ENCODE data around the gene RBKS.

RBKS gene

DNA sequence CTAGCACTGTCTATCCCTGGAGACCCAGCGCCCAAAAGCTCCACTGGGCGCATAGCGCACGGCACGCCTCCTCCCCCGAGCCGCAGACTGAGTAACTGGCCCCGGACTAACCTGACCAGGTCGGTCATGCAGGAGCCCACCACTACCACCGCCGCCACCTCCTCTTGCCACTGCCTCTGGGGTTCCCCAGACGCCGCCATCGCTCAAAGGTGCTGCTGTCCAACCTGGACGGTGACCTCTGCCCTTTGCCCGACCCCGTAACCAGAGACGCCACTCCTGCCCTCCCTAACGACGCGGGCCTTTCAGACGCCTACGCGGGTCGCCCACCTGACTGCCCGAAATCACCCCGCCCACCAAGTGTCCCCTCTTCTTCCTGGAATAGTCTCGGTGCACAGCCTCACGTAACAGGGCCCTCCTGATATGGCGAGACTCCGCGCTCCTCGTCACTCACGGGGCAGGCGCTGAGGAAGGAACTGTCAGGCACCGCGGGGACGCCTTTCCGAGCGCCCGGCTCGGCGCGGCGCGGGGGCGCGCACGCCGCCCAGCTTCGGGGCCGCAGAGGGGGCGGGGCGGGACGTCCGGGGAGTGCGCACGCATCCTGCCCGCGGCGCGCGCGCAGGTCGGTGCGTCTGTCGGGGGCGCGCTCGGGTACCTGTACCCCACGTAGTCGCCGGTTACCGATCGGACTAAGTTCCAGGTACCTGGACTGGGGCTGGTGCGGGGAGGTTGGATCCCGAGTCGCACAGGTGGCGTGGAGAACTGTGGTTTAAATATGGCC, at the start of gene RBKS, which contains the start of gene BABAM2:
RBKS (minus strand) TSS at position 242 of the 778 bp plus-strand sequence; CDS start at position 200, 42 bp downstream.
BABAM2 (plus strand) TSS at position 584 of the 778 bp plus-strand sequence. CDS start 3,828 bp downstream, outside the sequence.
- Mint-ChIP-seq H3K4me1 (ENCODE audit: low read depth) (peaks cover 46% of the 10 kb centered on the region), H3K36me3 (ENCODE audit: low read depth) (peaks cover 19% of the 10 kb centered on the region), H3K9me3 (no peaks in the 10 kb centered on the region)

DNA sequence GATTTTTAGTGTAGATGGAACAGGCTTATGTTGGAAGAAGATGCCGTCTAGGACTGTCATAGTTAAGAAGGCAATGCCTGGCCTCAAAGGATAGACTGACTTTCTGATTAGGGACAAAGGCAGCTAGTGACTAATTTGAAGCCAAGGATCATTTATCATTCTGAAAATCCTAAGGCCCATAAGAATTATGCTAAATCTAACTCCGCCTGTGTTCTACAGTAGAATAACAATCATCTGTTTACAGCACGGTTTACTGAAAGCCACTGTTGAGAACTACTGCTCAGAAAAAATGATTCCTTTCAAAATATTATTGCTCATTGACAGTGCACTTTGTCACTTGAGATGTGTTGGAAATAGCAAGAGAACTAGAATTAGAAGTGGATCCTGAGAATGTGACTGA, 44.8 kb upstream of the RBKS start:
- Mint-ChIP-seq H3K36me3 (ENCODE audit: low read depth) (peaks cover 29% of the 10 kb centered on the region), H3K4me3 (no peak overlapping the region), H3K9me3 (no peaks in the 10 kb centered on the region), H3K27ac (no peak overlapping the region), H3K4me1 (ENCODE audit: low read depth) (peaks cover 22% of the 10 kb centered on the region), H3K27me3 (ENCODE audit: low read depth) (no peaks in the 10 kb centered on the region)
- no peak for DNase-seq (ENCODE audit: low spot score)

More for the DNA sequence above, at the start of gene RBKS, which contains the start of gene BABAM2:
- DNase-seq (ENCODE audit: low spot score) = peak; percentile 90
- Mint-ChIP-seq H3K27ac (peak within 1 kb of the TSS; percentile 100), H3K4me3 (peak within 1 kb of the TSS; percentile 99), H3K27me3 (ENCODE audit: low read depth) (peaks cover 4% of the 10 kb centered on the region)

DNA sequence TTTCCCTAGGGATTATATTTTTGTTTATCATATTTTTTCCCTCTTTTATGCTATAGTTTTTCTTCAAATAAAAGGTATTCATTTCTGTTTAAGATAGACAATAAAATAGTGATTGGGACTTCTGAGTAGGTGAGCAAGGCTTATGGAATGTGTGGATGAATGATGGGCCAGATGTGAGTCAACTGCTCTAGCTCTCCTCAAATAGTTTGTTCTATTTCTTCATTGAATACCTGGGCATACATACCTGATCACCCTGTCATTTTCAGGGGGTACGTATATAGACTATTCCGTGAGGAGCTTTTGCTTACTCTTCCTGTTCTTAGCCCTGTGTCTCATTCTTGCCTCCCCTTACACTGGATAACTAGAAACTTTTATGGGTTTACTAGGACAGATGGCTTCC, 42.2 kb upstream of the RBKS start:
- DNase-seq (ENCODE audit: low spot score) = no peak
- Mint-ChIP-seq H3K36me3 (ENCODE audit: low read depth) (peaks cover 28% of the 10 kb centered on the region), H3K27ac (no peak overlapping the region)

DNA sequence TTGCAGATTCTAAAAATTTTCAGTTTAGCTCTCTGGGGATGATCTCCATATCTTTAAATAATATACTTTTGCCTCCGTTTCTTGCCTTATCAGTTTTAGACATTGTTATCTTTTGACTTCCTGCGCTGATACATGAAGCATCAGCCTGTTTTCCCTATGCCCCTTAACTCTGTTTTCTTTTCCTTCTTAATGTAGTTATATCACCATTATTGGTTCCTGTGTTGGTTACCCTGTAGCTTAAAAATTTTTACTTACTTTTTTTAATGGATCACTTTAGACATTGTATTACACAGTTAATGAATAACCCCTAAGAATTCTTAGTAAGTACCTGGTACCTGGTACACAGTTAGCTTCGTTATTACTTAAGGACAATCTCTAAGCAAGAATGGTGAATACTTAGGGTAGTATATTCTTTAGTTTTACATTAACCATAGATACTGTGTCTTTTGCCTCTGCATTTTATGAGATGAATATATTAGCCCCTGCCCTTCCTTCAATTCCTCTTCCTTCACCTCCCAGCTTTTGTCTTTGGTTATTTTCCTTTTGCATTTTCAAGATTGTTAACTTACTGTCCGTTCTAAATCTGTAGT, 41.3 kb upstream of the RBKS start:
- H3K27ac Mint-ChIP-seq = no peak overlapping the region
- H3K27me3 Mint-ChIP-seq (ENCODE audit: low read depth) = no peaks in the 10 kb centered on the region
- peaks cover 11% of the 10 kb centered on the region for H3K4me1 Mint-ChIP-seq (ENCODE audit: low read depth)
- no peak for DNase-seq (ENCODE audit: low spot score)
- no peaks in the 10 kb centered on the region for H3K9me3 Mint-ChIP-seq
- H3K36me3 Mint-ChIP-seq (ENCODE audit: low read depth) = peaks cover 28% of the 10 kb centered on the region
- H3K4me3 Mint-ChIP-seq = no peak overlapping the region

More for the DNA sequence above, 42.2 kb upstream of the RBKS start:
- Mint-ChIP-seq H3K9me3 (no peaks in the 10 kb centered on the region), H3K4me1 (ENCODE audit: low read depth) (peaks cover 15% of the 10 kb centered on the region), H3K27me3 (ENCODE audit: low read depth) (no peaks in the 10 kb centered on the region), H3K4me3 (no peak overlapping the region)

DNA sequence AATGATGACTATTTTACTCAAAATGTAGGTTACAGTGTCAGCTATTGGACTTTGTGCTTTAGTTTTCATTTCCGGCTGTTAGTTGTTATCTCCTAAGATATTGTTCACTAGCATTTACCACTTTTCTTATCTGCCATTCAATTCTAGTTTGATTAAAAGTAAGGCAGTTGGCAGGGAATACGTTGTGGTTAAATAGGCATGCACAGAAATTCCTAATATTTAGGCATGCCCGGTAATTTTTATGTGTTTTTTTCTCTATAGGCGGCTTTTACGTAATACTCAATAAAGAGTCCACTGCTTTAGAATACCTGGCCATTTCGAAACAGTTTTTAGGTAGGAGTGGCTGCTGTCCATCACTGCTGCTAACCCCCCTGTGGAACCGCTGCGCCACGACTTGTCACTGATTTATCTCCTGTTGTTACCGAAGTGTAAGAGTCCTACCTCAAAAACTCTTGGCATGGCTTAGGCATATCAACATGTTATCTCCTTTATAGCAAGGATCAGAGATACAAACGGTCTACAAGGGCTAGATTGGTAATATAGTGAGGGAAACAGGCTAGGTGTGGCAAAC, 39.8 kb upstream of the RBKS start:
- no peaks in the 10 kb centered on the region for H3K9me3 Mint-ChIP-seq
- peaks cover 26% of the 10 kb centered on the region for H3K4me1 Mint-ChIP-seq (ENCODE audit: low read depth)
- H3K27me3 Mint-ChIP-seq (ENCODE audit: low read depth) = no peaks in the 10 kb centered on the region
- H3K27ac Mint-ChIP-seq = no peak overlapping the region
- no peak for DNase-seq (ENCODE audit: low spot score)
- H3K4me3 Mint-ChIP-seq = no peak overlapping the region
- peaks cover 37% of the 10 kb centered on the region for H3K36me3 Mint-ChIP-seq (ENCODE audit: low read depth)

DNA sequence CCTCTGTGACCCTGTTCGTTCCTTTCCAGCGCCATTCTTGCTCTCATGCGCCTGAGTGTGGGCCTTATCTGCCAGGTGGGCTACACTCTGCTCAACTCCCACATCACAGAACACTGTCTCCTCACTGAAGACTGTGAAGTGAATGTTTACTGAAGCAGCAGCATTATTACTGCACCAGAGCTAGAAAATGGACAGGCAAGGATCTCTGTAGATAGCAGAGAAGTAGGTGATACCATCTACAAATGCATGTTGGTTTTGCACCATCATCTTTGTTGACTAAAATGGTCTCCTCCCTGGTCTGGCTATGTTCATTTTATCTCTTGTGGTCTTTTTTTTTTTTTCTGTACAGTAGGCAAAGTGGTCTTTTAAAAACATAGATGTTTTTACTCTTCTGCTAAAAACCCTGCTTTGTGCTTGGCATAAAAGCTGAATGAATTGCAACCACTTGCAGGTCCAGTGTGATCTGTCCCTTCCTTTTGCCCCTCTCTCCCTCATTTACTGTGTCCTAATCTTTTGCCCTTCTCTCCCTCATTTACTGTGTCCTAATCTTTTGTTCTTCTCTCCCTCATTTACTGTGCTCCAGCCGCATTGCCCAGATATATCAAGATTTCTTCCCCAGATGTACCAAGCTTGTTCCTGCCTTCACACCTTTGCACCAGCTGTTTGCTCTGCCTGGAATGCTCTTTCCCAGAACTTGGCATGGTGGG, 35.7 kb upstream of the RBKS start:
- peak overlapping the region; percentile 49 for H3K27ac Mint-ChIP-seq
- no peak for DNase-seq (ENCODE audit: low spot score)
- no peaks in the 10 kb centered on the region for H3K27me3 Mint-ChIP-seq (ENCODE audit: low read depth)
- no peaks in the 10 kb centered on the region for H3K9me3 Mint-ChIP-seq
- peaks cover 17% of the 10 kb centered on the region for H3K4me1 Mint-ChIP-seq (ENCODE audit: low read depth)
- no peak overlapping the region for H3K4me3 Mint-ChIP-seq
- H3K36me3 Mint-ChIP-seq (ENCODE audit: low read depth) = peaks cover 25% of the 10 kb centered on the region

DNA sequence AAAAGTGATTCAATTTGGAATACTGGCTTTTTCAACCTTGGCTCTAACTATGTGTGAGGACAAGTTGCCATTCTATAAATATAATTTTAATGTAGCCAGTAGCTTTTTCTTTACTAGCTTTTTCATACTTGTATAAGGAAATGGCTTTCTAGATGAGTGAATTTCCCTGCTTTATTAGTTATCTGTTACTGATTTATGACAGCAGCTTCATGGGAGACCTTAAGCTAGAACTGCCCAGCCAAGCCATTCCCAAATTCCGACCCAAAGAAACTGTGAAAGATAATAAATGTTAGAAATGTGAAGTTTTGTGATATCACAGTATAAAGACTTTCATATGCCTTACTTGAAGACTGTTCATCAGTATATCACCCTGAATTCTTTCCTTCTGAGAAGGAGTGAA, 32.7 kb upstream of the RBKS start:
- H3K4me3 Mint-ChIP-seq = no peak overlapping the region
- no peaks in the 10 kb centered on the region for H3K27me3 Mint-ChIP-seq (ENCODE audit: low read depth)
- H3K36me3 Mint-ChIP-seq (ENCODE audit: low read depth) = peaks cover 20% of the 10 kb centered on the region
- no peaks in the 10 kb centered on the region for H3K9me3 Mint-ChIP-seq
- DNase-seq (ENCODE audit: low spot score) = no peak
- H3K4me1 Mint-ChIP-seq (ENCODE audit: low read depth) = peaks cover 22% of the 10 kb centered on the region
- H3K27ac Mint-ChIP-seq = no peak overlapping the region

DNA sequence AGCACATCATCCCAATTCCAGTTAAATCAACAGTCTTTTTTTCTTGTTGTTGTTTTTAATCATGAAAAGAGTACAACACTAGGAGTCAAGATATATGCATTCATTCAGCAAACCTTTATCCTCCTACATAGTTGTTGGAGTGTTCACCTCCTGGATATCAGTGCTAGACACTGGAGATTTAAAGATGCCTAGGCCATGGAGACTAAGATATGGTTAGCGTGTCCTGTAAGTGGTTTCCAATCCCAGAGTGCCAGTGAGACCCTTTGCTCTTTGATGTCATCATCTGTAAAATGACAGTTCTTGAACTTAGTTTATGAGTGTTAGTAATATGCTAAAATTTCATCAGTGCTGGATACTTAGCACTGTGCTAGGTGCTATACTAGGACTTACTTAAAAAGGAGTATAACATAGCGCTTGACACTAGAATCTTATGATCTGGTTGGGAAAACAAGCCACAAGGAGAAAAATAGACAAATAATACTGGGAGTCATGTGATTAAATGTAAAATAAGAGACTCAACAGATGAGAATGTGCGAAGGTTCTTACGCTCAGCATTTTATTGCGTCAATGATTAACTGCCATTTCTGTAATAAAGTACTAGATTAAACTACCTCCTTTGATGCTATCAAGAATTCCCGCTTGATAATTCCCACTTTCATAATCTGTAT, 31.8 kb upstream of the RBKS start:
- H3K36me3 Mint-ChIP-seq (ENCODE audit: low read depth) = peaks cover 18% of the 10 kb centered on the region
- no peak overlapping the region for H3K4me3 Mint-ChIP-seq
- no peak for DNase-seq (ENCODE audit: low spot score)
- H3K9me3 Mint-ChIP-seq = no peaks in the 10 kb centered on the region
- no peaks in the 10 kb centered on the region for H3K27me3 Mint-ChIP-seq (ENCODE audit: low read depth)
- H3K4me1 Mint-ChIP-seq (ENCODE audit: low read depth) = peaks cover 22% of the 10 kb centered on the region
- H3K27ac Mint-ChIP-seq = no peak overlapping the region

DNA sequence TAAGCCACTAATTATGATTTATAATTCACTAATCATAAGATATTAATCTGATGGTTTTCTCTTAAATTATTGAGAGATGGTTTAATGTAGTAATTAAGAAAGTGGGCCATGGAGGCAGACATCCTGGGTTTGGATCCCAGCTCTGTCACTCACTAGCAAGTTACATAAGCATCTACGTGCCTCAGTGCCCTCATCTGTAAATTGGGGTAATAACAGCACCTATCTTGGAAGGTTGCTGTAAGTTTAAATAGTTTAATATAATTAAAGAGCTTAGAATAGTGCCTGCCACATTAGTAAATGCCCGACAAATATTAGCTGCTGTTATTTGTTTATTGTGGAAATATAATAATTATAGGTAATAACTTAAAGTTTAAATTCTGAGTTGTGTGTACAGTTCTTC, 31.2 kb upstream of the RBKS start:
- Mint-ChIP-seq H3K36me3 (ENCODE audit: low read depth) (peaks cover 17% of the 10 kb centered on the region), H3K4me3 (no peak overlapping the region), H3K27me3 (ENCODE audit: low read depth) (no peaks in the 10 kb centered on the region), H3K27ac (no peak overlapping the region), H3K4me1 (ENCODE audit: low read depth) (peaks cover 21% of the 10 kb centered on the region), H3K9me3 (no peaks in the 10 kb centered on the region)
- DNase-seq (ENCODE audit: low spot score) = no peak

DNA sequence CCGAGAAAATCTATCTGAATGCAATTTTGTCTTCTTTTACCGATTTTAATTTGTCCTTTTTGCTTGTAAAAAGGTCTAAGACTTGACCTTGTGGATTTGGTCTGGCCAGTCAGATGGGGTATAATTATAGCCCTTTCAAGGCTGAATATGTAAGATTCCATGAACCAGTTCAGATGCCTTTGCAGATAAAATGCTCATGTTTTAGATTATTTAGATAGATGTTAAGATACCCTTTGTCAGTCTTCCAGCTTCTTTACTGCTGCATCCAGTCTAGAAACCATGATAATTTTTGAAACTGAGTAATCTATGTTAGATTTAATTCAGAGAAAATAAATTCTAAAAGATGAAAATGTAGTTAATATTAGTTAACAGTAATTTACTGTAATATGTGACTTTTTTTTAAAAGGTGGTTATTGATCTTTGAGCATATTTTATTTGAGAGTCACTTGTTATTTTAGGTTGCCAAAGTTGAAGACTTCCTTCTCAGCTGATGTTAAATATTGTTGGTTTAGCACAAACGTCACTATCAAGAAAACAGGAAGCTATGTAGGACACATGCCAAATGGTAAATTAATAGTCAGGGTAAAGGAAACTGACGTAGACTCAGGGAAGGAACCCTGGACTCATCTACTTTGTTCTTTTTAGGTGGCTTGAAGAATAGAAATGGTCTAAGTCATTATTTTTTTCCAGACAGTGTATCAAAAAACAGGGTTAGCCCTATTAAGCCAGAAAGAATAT, 30.1 kb upstream of the RBKS start:
- H3K27me3 Mint-ChIP-seq (ENCODE audit: low read depth) = no peaks in the 10 kb centered on the region
- DNase-seq (ENCODE audit: low spot score) = no peak
- no peaks in the 10 kb centered on the region for H3K9me3 Mint-ChIP-seq
- H3K36me3 Mint-ChIP-seq (ENCODE audit: low read depth) = peaks cover 8% of the 10 kb centered on the region
- H3K4me3 Mint-ChIP-seq = no peak overlapping the region
- H3K4me1 Mint-ChIP-seq (ENCODE audit: low read depth) = peaks cover 10% of the 10 kb centered on the region
- no peak overlapping the region for H3K27ac Mint-ChIP-seq

DNA sequence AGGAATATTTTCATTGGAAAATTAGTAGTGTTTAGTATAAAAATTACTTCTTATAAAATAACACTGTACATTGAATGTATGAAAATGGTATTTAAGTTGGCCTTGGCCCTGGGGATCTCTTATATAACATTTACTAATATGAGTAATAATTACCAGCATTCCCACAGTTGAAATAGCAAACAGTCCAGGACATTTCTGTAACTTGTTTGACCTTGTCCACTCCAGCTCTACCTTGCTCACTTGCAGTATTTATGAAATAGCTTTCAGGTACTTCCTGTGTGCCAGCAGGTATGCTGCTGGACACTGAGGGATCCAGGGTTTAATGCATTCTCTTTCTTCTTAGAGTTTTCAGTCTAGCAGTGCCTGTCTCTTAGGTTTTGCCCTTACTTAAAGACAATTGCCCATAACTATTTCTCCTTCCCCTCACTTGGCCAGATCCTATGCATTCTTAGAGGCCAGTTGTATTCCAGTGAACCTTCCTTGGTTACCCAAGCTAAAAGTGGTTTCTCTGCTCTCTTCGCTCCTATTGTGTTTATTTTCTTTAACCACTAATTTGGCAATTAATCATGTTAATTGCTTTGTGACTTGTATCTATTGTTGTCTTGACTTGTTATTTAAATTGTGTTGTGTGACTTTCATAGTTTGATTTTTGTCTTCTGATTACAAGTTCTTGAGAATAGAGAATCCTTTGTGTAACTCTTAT, 26.3 kb upstream of the RBKS start:
- Mint-ChIP-seq H3K4me1 (ENCODE audit: low read depth) (peaks cover 15% of the 10 kb centered on the region), H3K9me3 (no peaks in the 10 kb centered on the region), H3K36me3 (ENCODE audit: low read depth) (peaks cover 15% of the 10 kb centered on the region), H3K4me3 (no peak overlapping the region), H3K27ac (no peak overlapping the region), H3K27me3 (ENCODE audit: low read depth) (no peaks in the 10 kb centered on the region)
- DNase-seq (ENCODE audit: low spot score) = no peak

DNA sequence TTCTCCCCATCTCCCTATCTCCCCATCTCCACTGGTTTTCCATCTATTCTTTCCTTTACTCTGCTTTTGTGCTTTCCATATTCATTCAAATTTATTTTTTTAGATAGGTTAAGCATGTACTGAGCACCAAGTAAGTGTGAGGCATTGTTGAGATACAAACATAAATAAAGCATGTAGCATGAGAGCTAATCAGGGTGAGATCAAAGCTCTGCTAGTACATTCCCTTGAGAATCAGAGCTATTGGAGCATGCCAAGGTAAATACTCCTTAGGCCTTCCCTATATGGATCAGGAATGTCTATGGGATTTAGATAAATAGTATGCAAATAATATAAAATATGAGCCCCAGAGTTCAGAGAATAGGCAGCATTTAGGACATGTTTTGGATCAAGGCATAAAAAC, 25.7 kb upstream of the RBKS start:
- no peak for DNase-seq (ENCODE audit: low spot score)
- Mint-ChIP-seq H3K27me3 (ENCODE audit: low read depth) (no peaks in the 10 kb centered on the region), H3K36me3 (ENCODE audit: low read depth) (peaks cover 17% of the 10 kb centered on the region), H3K9me3 (no peaks in the 10 kb centered on the region), H3K4me3 (no peak overlapping the region), H3K4me1 (ENCODE audit: low read depth) (peaks cover 16% of the 10 kb centered on the region), H3K27ac (no peak overlapping the region)
